Upper lobe of left lung (tissue), 4 donors: Measurements from ENCODE around the gene DMTF1.

Experiments
- CTCF ChIP-seq, 6 experiments: fragments of 450-650 bp in 4 of 6; fragments of 200-600 bp in 2 of 6; sonication (generic) in 2 of 6; IDR thresholded peaks; one replicate each; pipeline ENCODE4 v1.5.1; 2016 to 2019; ENCODE audit warnings: antibody characterized with exemption in 6 of 6
- EP300 ChIP-seq, 4 donors: sonication (generic); formaldehyde crosslinking; IDR thresholded peaks; one replicate each; pipeline ENCODE4 v1.5.1; 2017; ENCODE audit warnings: antibody characterized with exemption in 4 of 4, control low read depth in 2 of 4
- POLR2A ChIP-seq, 4 donors: fragments of 450-650 bp; IDR thresholded peaks; one replicate each; pipeline ENCODE4 v1.5.1; 2016 to 2017; ENCODE audit warnings: antibody characterized with exemption in 4 of 4, mild to moderate bottlenecking in 2 of 4

- TF ChIP-seq POLR2A (IDR thresholded peaks at IDR 0.05): no peak
- TF ChIP-seq CTCF (IDR thresholded peaks at IDR 0.05): no peak
- TF ChIP-seq EP300 (IDR thresholded peaks at IDR 0.05): no peak
These were observed 1.9 kb downstream of the DMTF1 start for GRCh38 chr7:87154166-87154565.
